PC-3 (cell line): ENCODE data around the gene CA9. TPM values are rescaled to one million over a fixed set of nuclear protein-coding genes. Genes with fewer than 3 reads are reported as not detected.

Source experiments
- ATAC-seq: fragments of 200-7000 bp; cut with Tn5 transposase; 2 replicates; pipeline ENCODE4 v1.9.1; 2020; ENCODE audit warnings: mild to moderate bottlenecking, moderate library complexity
- BruUV-seq: library from RNA; stranded (reverse); fragments of 400-500 nt; replicated peaks from 2 replicates; lab custom pipeline; 2021; lab: Mats Ljungman, UMichigan
- CTCF ChIA-PET: fragments of 300-600 bp; sonication (Branson Sonifier 250); formaldehyde crosslinking; loops from one replicate; lab custom pipeline; 2022; ENCODE audit warnings: antibody characterized with exemption; lab: Charles Lee
- POLR2A ChIA-PET: fragments of 300-600 bp; sonication (Branson Sonifier 250); formaldehyde crosslinking; loops from one replicate; lab custom pipeline; 2022; ENCODE audit warnings: antibody characterized with exemption; ENCODE audit not compliant: unreplicated experiment; lab: Charles Lee
- DNase-seq: peaks from one replicate; pipeline ENCODE4 v3.0.0-alpha.2; 2015
- H2AFZ ChIP-seq: fragments of 300-600 bp; sonication (generic); 2 replicates; pipeline ENCODE4 v1.6.0; 2016; ENCODE audit warnings: antibody characterized with exemption, low read length
- H3F3A ChIP-seq: fragments of 300-600 bp; sonication (generic); one replicate; pipeline ENCODE4 v1.6.0; 2017; ENCODE audit warnings: antibody characterized with exemption, low read length, control low read depth, mild to moderate bottlenecking; ENCODE audit not compliant: unreplicated experiment
- H3K27ac ChIP-seq: fragments of 300-600 bp; sonication (generic); 2 replicates; pipeline ENCODE4 v1.5.1; 2016; ENCODE audit warnings: mild to moderate bottlenecking, low read length
- H3K27me3 ChIP-seq: fragments of 300-600 bp; sonication (generic); 2 replicates; pipeline ENCODE4 v1.6.1; 2016; ENCODE audit warnings: low read length, mixed read lengths
- H3K36me3 ChIP-seq: fragments of 300-600 bp; sonication (generic); 2 replicates; pipeline ENCODE4 v1.6.1; 2016; ENCODE audit warnings: low read depth, mixed run types, low read length, mixed read lengths
- H3K4me1 ChIP-seq: fragments of 300-600 bp; sonication (generic); 2 replicates; pipeline ENCODE4 v1.5.1; 2016; ENCODE audit warnings: low read length; ENCODE audit not compliant: insufficient read depth
- H3K4me2 ChIP-seq: fragments of 300-600 bp; sonication (generic); 2 replicates; pipeline ENCODE4 v1.6.0; 2016; ENCODE audit warnings: low read length
- H3K4me3 ChIP-seq: fragments of 300-600 bp; sonication (generic); 2 replicates; pipeline ENCODE4 v1.5.1; 2016; ENCODE audit warnings: mild to moderate bottlenecking, low read length, mixed read lengths
- H3K79me2 ChIP-seq: fragments of 300-600 bp; sonication (generic); 2 replicates; pipeline ENCODE4 v1.6.1; 2017; ENCODE audit warnings: low read length, mixed read lengths
- H3K9ac ChIP-seq: fragments of 300-600 bp; sonication (generic); 2 replicates; pipeline ENCODE4 v1.6.0; 2016; ENCODE audit warnings: mild to moderate bottlenecking, low read length
- H3K9me2 ChIP-seq: fragments of 300-600 bp; sonication (generic); replicated peaks from 2 replicates; pipeline ENCODE4 v1.6.1; 2016; ENCODE audit warnings: mixed run types, low read length, mixed read lengths
- H3K9me3 ChIP-seq: fragments of 300-600 bp; sonication (generic); 2 replicates; pipeline ENCODE4 v1.6.1; 2016; ENCODE audit warnings: low read length, mixed read lengths
- H4K20me1 ChIP-seq: fragments of 300-600 bp; sonication (generic); 2 replicates; pipeline ENCODE4 v1.6.1; 2016; ENCODE audit warnings: low read length, mixed read lengths
- CTCF ChIP-seq: fragments of 300-600 bp; sonication (generic); conservative IDR thresholded peaks from 2 replicates; pipeline ENCODE4 v1.5.1; 2017; ENCODE audit warnings: antibody characterized with exemption, low read depth, mild to moderate bottlenecking, low read length
- EZH2 ChIP-seq: fragments of 300-600 bp; sonication (generic); IDR thresholded peaks from one replicate; pipeline ENCODE4 v1.6.1; 2017; ENCODE audit warnings: antibody characterized with exemption, mild to moderate bottlenecking, low read length; ENCODE audit not compliant: unreplicated experiment
- EZH2phosphoT487 ChIP-seq: fragments of 300-600 bp; sonication (generic); IDR thresholded peaks from 2 replicates; pipeline ENCODE4 v1.6.1; 2018; ENCODE audit warnings: mild to moderate bottlenecking, antibody characterized with exemption, low read length, borderline replicate concordance
- intact Hi-C: fragments of 100-400 bp; cut with micrococcal nuclease; formaldehyde crosslinking; loops from 2 replicates; pipeline ENCODE4 v1.9.0; 2023
- total RNA-seq: library from RNA; depleted of rRNA; stranded (reverse); fragments of >200 nt; gene quantifications from 2 replicates; pipeline ENCODE4 v1.2.3, GENCODE V29; 2014

Gene CA9
- total RNA-seq, 1 experiment from 2014 or later = 7.7 TPM

GRCh38 chr9:35703906-35704672 lies 30.4 kb downstream of the CA9 start:
- Histone ChIP-seq H3K27ac (no peak overlapping the region), H3K36me3 (peaks cover 62% of the 10 kb centered on the region), H3K79me2 (no peaks in the 10 kb centered on the region), H3K4me2 (no peak overlapping the region), H3K9me3 (no peaks in the 10 kb centered on the region), H3F3A (no peaks in the 10 kb centered on the region), H3K9ac (no peak overlapping the region), H4K20me1 (no peaks in the 10 kb centered on the region), H3K4me1 (no peaks in the 10 kb centered on the region), H3K4me3 (no peak overlapping the region), H3K27me3 (no peaks in the 10 kb centered on the region), H3K9me2 (no peaks in the 10 kb centered on the region), H2AFZ (no peak overlapping the region)
- POLR2A ChIA-PET = no interaction called here
- intact Hi-C loops = no loop called here
- ATAC-seq (no peak), DNase-seq (no peak)
- TSS peak; percentile 21 for BruUV-seq
- CTCF ChIA-PET = no interaction called here
- TF ChIP-seq EZH2phosphoT487 (no peak), EZH2 (no peak), CTCF (no peak)

GRCh38 chr9:35705372-35705771 lies 31.6 kb downstream of the CA9 start:
- ChIA-PET CTCF (no interaction called here), POLR2A (no interaction called here)
- Histone ChIP-seq H3K9ac (no peak overlapping the region), H3K4me1 (no peaks in the 10 kb centered on the region), H3K4me3 (no peak overlapping the region), H2AFZ (no peak overlapping the region), H4K20me1 (no peaks in the 10 kb centered on the region), H3F3A (no peaks in the 10 kb centered on the region), H3K36me3 (peaks cover 63% of the 10 kb centered on the region), H3K79me2 (no peaks in the 10 kb centered on the region), H3K27me3 (no peaks in the 10 kb centered on the region), H3K9me2 (no peaks in the 10 kb centered on the region), H3K9me3 (no peaks in the 10 kb centered on the region), H3K4me2 (no peak overlapping the region), H3K27ac (no peak overlapping the region)
- no peak for ATAC-seq
- intact Hi-C loops = no loop called here
- DNase-seq = no peak
- BruUV-seq = no TSS peak
- no peak for TF ChIP-seq EZH2phosphoT487
- no peak for TF ChIP-seq EZH2
- no peak for TF ChIP-seq CTCF

- Histone ChIP-seq H3K9me2 (no peaks in the 10 kb centered on the region), H3K27me3 (no peaks in the 10 kb centered on the region), H3K9ac (no peak overlapping the region), H3K4me2 (no peak overlapping the region), H3K27ac (no peak overlapping the region), H3K36me3 (peaks cover 61% of the 10 kb centered on the region), H4K20me1 (no peaks in the 10 kb centered on the region), H3K9me3 (no peaks in the 10 kb centered on the region), H3K4me1 (no peaks in the 10 kb centered on the region), H3K4me3 (no peak overlapping the region), H2AFZ (no peak overlapping the region), H3K79me2 (no peaks in the 10 kb centered on the region), H3F3A (no peaks in the 10 kb centered on the region)
- CTCF ChIA-PET = no interaction called here
- no peak for ATAC-seq
- TSS peak; percentile 43 for BruUV-seq
- TF ChIP-seq CTCF (no peak), EZH2phosphoT487 (no peak), EZH2 (no peak)
- POLR2A ChIA-PET = no interaction called here
- intact Hi-C loops = no loop called here
- DNase-seq = no peak
These were observed 32.2 kb downstream of the CA9 start for GRCh38 chr9:35705836-35706430.
